Measurements from ENCODE around the gene YDJC. TPM values are rescaled to one million over a fixed set of nuclear protein-coding genes. Genes with fewer than 3 reads are reported as not detected.

The YDJC gene
- total and polyA plus RNA-seq, 2 of the 13 experiments (the other 11 are each of a cell fraction or from before 2014, with no cell fraction given): 15.3 to 32.0 TPM

- TF ChIP-seq ZFP91 (CRISPR knock-in tag; IDR thresholded peaks at IDR 0.05; ENCODE audit: borderline replicate concordance) (peak; percentile 63; the same call in 1 of the 2 replicates), HOXD1 (CRISPR knock-in tag; IDR thresholded peaks at IDR 0.05) (no peak), HNRNPLL (IDR thresholded peaks at IDR 0.05; ENCODE audit: low read depth, low read length, poor library complexity, severe bottlenecking) (peak; percentile 48), TEF (CRISPR knock-in tag; IDR thresholded peaks at IDR 0.05) (0 out of 2 replicates have a peak, but pooled peaks have one; percentile 11), GATAD1 (CRISPR knock-in tag; IDR thresholded peaks at IDR 0.05) (peak; percentile 33; the same call in 1 of the 2 replicates), MZF1 (CRISPR knock-in tag; IDR thresholded peaks at IDR 0.05; ENCODE audit: borderline replicate concordance) (no peak), CSRNP2 (CRISPR knock-in tag; conservative IDR thresholded peaks at IDR 0.05; ENCODE audit: low read depth) (no peak), SP4 (CRISPR knock-in tag; IDR thresholded peaks at IDR 0.05) (peak; percentile 24; the same call in 1 of the 2 replicates), ZNF816 (CRISPR knock-in tag; IDR thresholded peaks at IDR 0.05; ENCODE audit: borderline replicate concordance) (peak; percentile 80; the same call in 1 of the 2 replicates), AGO1 (IDR thresholded peaks at IDR 0.05; ENCODE audit: low read depth, low read length, poor library complexity, severe bottlenecking) (peak; percentile 85), ARID4A (CRISPR knock-in tag; IDR thresholded peaks at IDR 0.05; ENCODE audit: borderline replicate concordance) (peak; percentile 80; the same call in 1 of the 2 replicates), ZNF687 (CRISPR knock-in tag; IDR thresholded peaks at IDR 0.05) (peak; percentile 91), ZNF580 (CRISPR knock-in tag; IDR thresholded peaks at IDR 0.05; ENCODE audit: borderline replicate concordance, low read depth) (peak; percentile 25; the same call in 1 of the 2 replicates), ZNF607 (CRISPR knock-in tag; IDR thresholded peaks at IDR 0.05; ENCODE audit: borderline replicate concordance) (peak; percentile 26; the same call in 1 of the 2 replicates), HDAC1 (CRISPR knock-in tag; IDR thresholded peaks at IDR 0.05) (peak; percentile 80)
These were observed 22.3 kb upstream of the YDJC start (continued) for GRCh38 chr22:21652010-21652546.
